ENCODE results near the gene PRRC2A. TPM values are rescaled to one million over a fixed set of nuclear protein-coding genes. Genes with fewer than 3 reads are reported as not detected.

The PRRC2A gene
- total and polyA plus RNA-seq, 5 donors, result 95.2 to 110 (median 97.5) TPM

GRCh38 chr6:31639043-31639442 is 18.5 kb downstream of the PRRC2A start:
- H3K9me3 ChIP-seq (ENCODE audit: control insufficient read depth, low read length), result no peaks in the 10 kb centered on the region
- H3K4me3 ChIP-seq (ENCODE audit: low read length), result no peak overlapping the region
- H3K27ac ChIP-seq (ENCODE audit: low read length), result no peak overlapping the region
- WGBS, result 80% methylated on average over 9 of the region's 9 CpGs
- intact Hi-C loops (cut with DNase I), result no loop called here
- DNase-seq (no peak), ATAC-seq (no peak)
- H3K27me3 ChIP-seq (ENCODE audit: control insufficient read depth, insufficient read depth), result no peaks in the 10 kb centered on the region
- H3K4me1 ChIP-seq (ENCODE audit: control insufficient read depth, insufficient read depth, low read length), result no peaks in the 10 kb centered on the region

- no peak for ATAC-seq
- no peaks in the 10 kb centered on the region for H3K27me3 ChIP-seq (ENCODE audit: control insufficient read depth, insufficient read depth)
- whole genome bisulfite sequencing, result 79% methylated on average over 10 of the region's 10 CpGs
These were observed 18.9 kb downstream of the PRRC2A start for GRCh38 chr6:31639449-31639861.

GRCh38 chr6:31640612-31641011 is 20.1 kb downstream of the PRRC2A start:
- Histone ChIP-seq H3K27ac (ENCODE audit: low read length) (no peak overlapping the region), H3K9me3 (ENCODE audit: control insufficient read depth, low read length) (no peaks in the 10 kb centered on the region), H3K27me3 (ENCODE audit: control insufficient read depth, insufficient read depth) (no peaks in the 10 kb centered on the region), H3K4me1 (ENCODE audit: control insufficient read depth, insufficient read depth, low read length) (no peaks in the 10 kb centered on the region), H3K4me3 (ENCODE audit: low read length) (no peak overlapping the region)
- WGBS, result 93% methylated on average over 6 of the region's 6 CpGs
- intact Hi-C loops (cut with DNase I), result no loop called here
- no peak for DNase-seq
- ATAC-seq, result no peak

More at GRCh38 chr6:31639449-31639861, 18.9 kb downstream of the PRRC2A start:
- Histone ChIP-seq H3K9me3 (ENCODE audit: control insufficient read depth, low read length) (no peaks in the 10 kb centered on the region), H3K4me3 (ENCODE audit: low read length) (no peak overlapping the region), H3K27ac (ENCODE audit: low read length) (no peak overlapping the region), H3K4me1 (ENCODE audit: control insufficient read depth, insufficient read depth, low read length) (no peaks in the 10 kb centered on the region)
- DNase-seq, result no peak
- intact Hi-C loops (cut with DNase I), result no loop called here

- H3K27me3 ChIP-seq (ENCODE audit: control insufficient read depth, insufficient read depth), result no peaks in the 10 kb centered on the region
- DNase-seq, result no peak
- intact Hi-C loops (cut with DNase I), result no loop called here
- WGBS, result 89% methylated on average over 4 of the region's 4 CpGs
- no peak overlapping the region for H3K4me3 ChIP-seq (ENCODE audit: low read length)
- H3K4me1 ChIP-seq (ENCODE audit: control insufficient read depth, insufficient read depth, low read length), result no peaks in the 10 kb centered on the region
- no peak for ATAC-seq
- no peaks in the 10 kb centered on the region for H3K9me3 ChIP-seq (ENCODE audit: control insufficient read depth, low read length)
- no peak overlapping the region for H3K27ac ChIP-seq (ENCODE audit: low read length)
These were observed 20.9 kb downstream of the PRRC2A start for GRCh38 chr6:31641370-31641769.

GRCh38 chr6:31642798-31643570 is 22.5 kb downstream of the PRRC2A start:
- Histone ChIP-seq H3K27ac (ENCODE audit: low read length) (no peak overlapping the region), H3K27me3 (ENCODE audit: control insufficient read depth, insufficient read depth) (no peaks in the 10 kb centered on the region), H3K4me1 (ENCODE audit: control insufficient read depth, insufficient read depth, low read length) (no peaks in the 10 kb centered on the region), H3K9me3 (ENCODE audit: control insufficient read depth, low read length) (no peaks in the 10 kb centered on the region), H3K4me3 (ENCODE audit: low read length) (no peak overlapping the region)
- ATAC-seq (no peak), DNase-seq (no peak)
- WGBS, result 85% methylated on average over 6 of the region's 6 CpGs
- intact Hi-C loops (cut with DNase I), result no loop called here

GRCh38 chr6:31643818-31644454 is 23.4 kb downstream of the PRRC2A start:
- Histone ChIP-seq H3K9me3 (ENCODE audit: control insufficient read depth, low read length) (no peaks in the 10 kb centered on the region), H3K27ac (ENCODE audit: low read length) (no peak overlapping the region), H3K27me3 (ENCODE audit: control insufficient read depth, insufficient read depth) (no peaks in the 10 kb centered on the region), H3K4me3 (ENCODE audit: low read length) (no peak overlapping the region), H3K4me1 (ENCODE audit: control insufficient read depth, insufficient read depth, low read length) (no peaks in the 10 kb centered on the region)
- intact Hi-C loops (cut with DNase I), result no loop called here
- ATAC-seq, result no peak
- DNase-seq, result peak in 1 of 3 donors; percentile 16
- 90% methylated on average over 17 of the region's 17 CpGs for WGBS

- DNase-seq (no peak), ATAC-seq (peak in 1 of 2 donors; percentile 9)
- Histone ChIP-seq H3K27ac (ENCODE audit: low read length) (no peak overlapping the region), H3K4me1 (ENCODE audit: control insufficient read depth, insufficient read depth, low read length) (no peaks in the 10 kb centered on the region), H3K9me3 (ENCODE audit: control insufficient read depth, low read length) (no peaks in the 10 kb centered on the region), H3K27me3 (ENCODE audit: control insufficient read depth, insufficient read depth) (no peaks in the 10 kb centered on the region), H3K4me3 (ENCODE audit: low read length) (no peak overlapping the region)
- intact Hi-C loops (cut with DNase I), result no loop called here
- WGBS, result 95% methylated on average over 9 of the region's 9 CpGs
These were observed 24.8 kb downstream of the PRRC2A start for GRCh38 chr6:31645325-31645724.

GRCh38 chr6:31651602-31652191 is 31.2 kb downstream of the PRRC2A start:
- H3K4me1 ChIP-seq (ENCODE audit: control insufficient read depth, insufficient read depth, low read length), result peaks cover 10% of the 10 kb centered on the region
- intact Hi-C loops (cut with DNase I), result no loop called here
- DNase-seq, result no peak

GRCh38 chr6:31652925-31653724 is 32.6 kb downstream of the PRRC2A start:
- 10% methylated on average over 37 of the region's 37 CpGs for WGBS
- Histone ChIP-seq H3K27me3 (ENCODE audit: control insufficient read depth, insufficient read depth) (no peaks in the 10 kb centered on the region), H3K4me3 (ENCODE audit: low read length) (peak overlapping the region; percentile 73), H3K9me3 (ENCODE audit: control insufficient read depth, low read length) (no peaks in the 10 kb centered on the region), H3K27ac (ENCODE audit: low read length) (peak overlapping the region; percentile 97), H3K4me1 (ENCODE audit: control insufficient read depth, insufficient read depth, low read length) (peaks cover 10% of the 10 kb centered on the region)
- ATAC-seq, result peak; percentile 82 to 84
- DNase-seq, result peak; percentile 89 to 94 (median 91)
- intact Hi-C loops (cut with DNase I), result no loop called here

More at GRCh38 chr6:31651602-31652191, 31.2 kb downstream of the PRRC2A start:
- ATAC-seq, result peak; percentile 68 to 79
- peak overlapping the region; percentile 97 for H3K27ac ChIP-seq (ENCODE audit: low read length)
- no peaks in the 10 kb centered on the region for H3K27me3 ChIP-seq (ENCODE audit: control insufficient read depth, insufficient read depth)
- peak overlapping the region; percentile 73 for H3K4me3 ChIP-seq (ENCODE audit: low read length)
- WGBS, result 3% methylated on average over 29 of the region's 29 CpGs
- no peaks in the 10 kb centered on the region for H3K9me3 ChIP-seq (ENCODE audit: control insufficient read depth, low read length)

- Histone ChIP-seq H3K9me3 (ENCODE audit: control insufficient read depth, low read length) (no peaks in the 10 kb centered on the region), H3K27ac (ENCODE audit: low read length) (no peak overlapping the region), H3K27me3 (ENCODE audit: control insufficient read depth, insufficient read depth) (no peaks in the 10 kb centered on the region), H3K4me1 (ENCODE audit: control insufficient read depth, insufficient read depth, low read length) (peaks cover 21% of the 10 kb centered on the region), H3K4me3 (ENCODE audit: low read length) (no peak overlapping the region)
- ATAC-seq, result no peak
- 94% methylated on average over 8 of the region's 8 CpGs for WGBS
- intact Hi-C loops (cut with DNase I), result no loop called here
- DNase-seq, result no peak
These were observed 34.2 kb downstream of the PRRC2A start for GRCh38 chr6:31654574-31655348.

Data from right cardiac atrium (tissue), 5 donors.